SK-N-MC (cell line): Measurements from ENCODE around the gene SAMM50.

Source experiments
- EZH2 ChIP-seq: fragments of 200-600 bp; sonication (generic); IDR thresholded peaks from one replicate; pipeline ENCODE4 v1.6.1; 2017; ENCODE audit warnings: antibody characterized with exemption
- POLR2AphosphoS5 ChIP-seq: IDR thresholded peaks from 2 replicates; pipeline ENCODE4 v1.6.1; 2012; ENCODE audit warnings: mild to moderate bottlenecking, low read depth, low read length, borderline replicate concordance

DNA sequence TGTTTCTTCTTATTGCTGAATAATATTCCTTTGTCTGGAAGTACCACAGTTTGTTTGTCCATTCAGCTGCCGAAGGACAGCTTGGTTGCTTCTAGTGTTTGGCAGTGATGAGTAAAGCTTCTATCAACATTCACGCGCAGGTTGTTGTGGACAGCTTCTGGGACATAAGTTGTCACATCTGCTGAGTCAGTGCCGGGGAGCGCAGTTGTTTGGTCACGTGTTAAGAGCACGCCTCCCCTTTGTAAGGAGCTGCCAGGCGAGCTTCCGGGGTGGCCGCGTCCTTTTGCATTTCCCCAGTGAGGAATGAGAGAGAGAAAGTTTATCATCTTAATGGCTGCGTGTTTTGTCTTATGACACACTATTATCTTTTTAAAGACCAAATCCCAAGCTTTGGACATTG is 30.3 kb downstream of the SAMM50 start:
- TF ChIP-seq POLR2AphosphoS5 (no peak), EZH2 (no peak)
